OCI-LY3 (cell line): ENCODE results near the gene KCNC4.

ENCODE experiments used
- H2AFZ ChIP-seq: fragments of 200-600, 300-600 bp; shearing (Covaris generic); 2 replicates; pipeline ENCODE4 v1.6.0; 2014; ENCODE audit warnings: antibody characterized with exemption, low read depth, low read length
- H3K27ac ChIP-seq: fragments of 200-600, 300-600 bp; sonication (generic); 2 replicates; pipeline ENCODE4 v1.5.1; 2014; ENCODE audit warnings: mild to moderate bottlenecking, low read length, moderate library complexity, mixed read lengths
- H3K27me3 ChIP-seq: fragments of 200-600, 300-600 bp; sonication (generic); 2 replicates; pipeline ENCODE4 v1.6.1; 2014; ENCODE audit warnings: low read depth, low read length, mixed read lengths
- H3K36me3 ChIP-seq: fragments of 200-600, 300-600 bp; sonication (generic); replicated peaks from 2 replicates; pipeline ENCODE3; 2014; ENCODE audit warnings: low read depth, low read length, mixed read lengths
- H3K4me1 ChIP-seq: fragments of 300-600, 200-600 bp; sonication (generic); 2 replicates; pipeline ENCODE4 v1.6.1; 2014; ENCODE audit warnings: low read length, mixed read lengths
- H3K4me2 ChIP-seq: fragments of 200-600, 300-600 bp; sonication (generic); 2 replicates; pipeline ENCODE4 v1.6.1; 2014; ENCODE audit warnings: low read length, mixed read lengths
- H3K4me3 ChIP-seq: fragments of 300-600, 200-600 bp; sonication (generic); 2 replicates; pipeline ENCODE4 v1.5.1; 2014; ENCODE audit warnings: antibody characterized with exemption, mild to moderate bottlenecking, low read length, moderate library complexity
- H3K79me2 ChIP-seq: fragments of 300-600, 200-600 bp; shearing (Covaris generic); 2 replicates; pipeline ENCODE4 v1.6.1; 2014; ENCODE audit warnings: mild to moderate bottlenecking, low read length, mixed read lengths
- H3K9ac ChIP-seq: fragments of 300-600, 200-600 bp; shearing (Covaris generic); 2 replicates; pipeline ENCODE4 v1.6.0; 2014; ENCODE audit warnings: mild to moderate bottlenecking, low read length, moderate library complexity
- H3K9me3 ChIP-seq: fragments of 200-600, 300-600 bp; shearing (Covaris generic); 2 replicates; pipeline ENCODE4 v1.6.1; 2014; ENCODE audit warnings: low read length, mixed read lengths; ENCODE audit not compliant: insufficient read depth
- H4K20me1 ChIP-seq: fragments of 200-600, 300-600 bp; sonication (generic); 2 replicates; pipeline ENCODE4 v1.6.1; 2016; ENCODE audit warnings: low read length, mixed read lengths; ENCODE audit not compliant: insufficient read depth
- EZH2phosphoT487 ChIP-seq: fragments of 200-600 bp; shearing (Covaris generic); IDR thresholded peaks from 2 replicates; pipeline ENCODE4 v1.6.1; 2018; ENCODE audit warnings: antibody characterized with exemption, mixed run types, low read depth
- TF ChIP-seq, protein P1 (sequence below): fragments of 200-600, 300-600 bp; sonication (generic); IDR thresholded peaks from 2 replicates; pipeline ENCODE4 v1.5.1; 2014; ENCODE audit warnings: antibody characterized with exemption, low read length, low read depth

The KCNC4 gene

GRCh38 chr1:110234691-110235090, 24.6 kb downstream of the KCNC4 start:
- no peak overlapping the region for H3K27ac ChIP-seq

DNA sequence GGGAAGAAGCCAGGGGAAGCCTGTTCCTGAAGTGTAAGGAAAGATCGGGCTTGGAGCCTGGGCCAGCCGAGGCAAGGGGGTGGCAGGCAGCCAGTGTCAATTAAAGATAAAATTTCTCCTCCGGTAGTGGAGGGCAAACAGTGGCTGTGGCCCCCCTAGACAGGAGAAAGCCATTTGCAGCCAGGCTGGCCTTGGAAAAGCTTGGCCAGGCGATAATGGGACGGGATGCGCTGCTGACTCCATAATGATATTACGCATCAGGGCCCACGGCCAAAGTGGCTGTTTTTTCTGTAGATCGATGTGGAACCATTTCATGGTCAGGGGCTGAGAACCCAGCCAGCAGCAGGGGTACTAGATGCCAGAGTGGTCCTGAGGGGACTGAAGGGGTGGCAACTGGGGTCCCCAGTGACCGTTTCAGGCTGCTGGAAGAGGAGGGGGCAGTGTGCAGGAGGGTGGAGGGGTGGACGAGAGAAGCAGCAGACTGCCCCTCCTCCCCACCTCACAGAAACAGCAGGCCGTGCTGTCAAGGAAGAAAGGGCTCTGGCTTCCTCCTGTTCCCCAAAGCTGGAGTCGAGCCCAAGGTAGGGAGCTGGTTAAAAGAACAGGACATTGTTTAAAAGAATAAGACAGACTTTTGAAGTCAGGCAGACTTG, 25.2 kb downstream of the KCNC4 start:
- Histone ChIP-seq H3K9ac (no peak overlapping the region), H3K36me3 (no peaks in the 10 kb centered on the region), H3K79me2 (no peaks in the 10 kb centered on the region), H2AFZ (no peak overlapping the region), H3K27me3 (no peaks in the 10 kb centered on the region), H3K4me3 (no peak overlapping the region), H3K4me2 (no peak overlapping the region), H3K27ac (no peak overlapping the region), H3K4me1 (peaks cover 26% of the 10 kb centered on the region), H4K20me1 (no peaks in the 10 kb centered on the region), H3K9me3 (no peaks in the 10 kb centered on the region)
- TF ChIP-seq, protein P1, sequence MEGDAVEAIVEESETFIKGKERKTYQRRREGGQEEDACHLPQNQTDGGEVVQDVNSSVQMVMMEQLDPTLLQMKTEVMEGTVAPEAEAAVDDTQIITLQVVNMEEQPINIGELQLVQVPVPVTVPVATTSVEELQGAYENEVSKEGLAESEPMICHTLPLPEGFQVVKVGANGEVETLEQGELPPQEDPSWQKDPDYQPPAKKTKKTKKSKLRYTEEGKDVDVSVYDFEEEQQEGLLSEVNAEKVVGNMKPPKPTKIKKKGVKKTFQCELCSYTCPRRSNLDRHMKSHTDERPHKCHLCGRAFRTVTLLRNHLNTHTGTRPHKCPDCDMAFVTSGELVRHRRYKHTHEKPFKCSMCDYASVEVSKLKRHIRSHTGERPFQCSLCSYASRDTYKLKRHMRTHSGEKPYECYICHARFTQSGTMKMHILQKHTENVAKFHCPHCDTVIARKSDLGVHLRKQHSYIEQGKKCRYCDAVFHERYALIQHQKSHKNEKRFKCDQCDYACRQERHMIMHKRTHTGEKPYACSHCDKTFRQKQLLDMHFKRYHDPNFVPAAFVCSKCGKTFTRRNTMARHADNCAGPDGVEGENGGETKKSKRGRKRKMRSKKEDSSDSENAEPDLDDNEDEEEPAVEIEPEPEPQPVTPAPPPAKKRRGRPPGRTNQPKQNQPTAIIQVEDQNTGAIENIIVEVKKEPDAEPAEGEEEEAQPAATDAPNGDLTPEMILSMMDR = no peak
- TF ChIP-seq EZH2phosphoT487 = no peak

More at GRCh38 chr1:110234691-110235090, 24.6 kb downstream of the KCNC4 start:
- no peak overlapping the region for H3K4me3 ChIP-seq
- H3K9me3 ChIP-seq = no peaks in the 10 kb centered on the region
- no peaks in the 10 kb centered on the region for H3K36me3 ChIP-seq
- no peak overlapping the region for H3K4me2 ChIP-seq
- no peak overlapping the region for H3K9ac ChIP-seq
- no peak for TF ChIP-seq EZH2phosphoT487
- TF ChIP-seq, protein P1 = no peak
- no peaks in the 10 kb centered on the region for H3K27me3 ChIP-seq
- no peaks in the 10 kb centered on the region for H3K79me2 ChIP-seq
- H4K20me1 ChIP-seq = no peaks in the 10 kb centered on the region
- H2AFZ ChIP-seq = no peak overlapping the region
- peaks cover 20% of the 10 kb centered on the region for H3K4me1 ChIP-seq

GRCh38 chr1:110235834-110236682, 25.9 kb downstream of the KCNC4 start:
- Histone ChIP-seq H4K20me1 (no peaks in the 10 kb centered on the region), H3K79me2 (no peaks in the 10 kb centered on the region), H3K27ac (no peak overlapping the region), H3K4me2 (peak overlapping the region; percentile 13; the same call in 1 of the 2 replicates), H3K27me3 (no peaks in the 10 kb centered on the region), H3K4me3 (no peak overlapping the region), H3K36me3 (no peaks in the 10 kb centered on the region), H3K9me3 (no peaks in the 10 kb centered on the region), H2AFZ (no peak overlapping the region), H3K4me1 (peaks cover 26% of the 10 kb centered on the region), H3K9ac (no peak overlapping the region)
- TF ChIP-seq, protein P1 = no peak
- TF ChIP-seq EZH2phosphoT487 = no peak
